Measurements from ENCODE around the gene UTS2. TPM values are rescaled to one million over a fixed set of nuclear protein-coding genes. Genes with fewer than 3 reads are reported as not detected.

The UTS2 gene
- total and polyA plus RNA-seq, 2 of the 13 experiments (the other 11 are each of a cell fraction or from before 2014, with no cell fraction given) = not detected

GRCh38 chr1:7833035-7833434 is 19.8 kb downstream of the UTS2 start:
- no TSS peak for BruUV-seq (replicated peaks)
- POLR2A ChIA-PET = no interaction called here
- no peak for DNase-seq (ENCODE audit: low spot score)
- H3K27ac ChIP-seq (ENCODE audit: extremely low read length, insufficient read depth, low read length) = no peak overlapping the region
- H3K79me2 ChIP-seq (ENCODE audit: insufficient read depth, low read length) = no peaks in the 10 kb centered on the region
- H3K27me3 ChIP-seq (ENCODE audit: control insufficient read depth in 1 of 2, insufficient read depth in 2 of 2, low read length in 2 of 2) = no peaks in the 10 kb centered on the region
- in situ Hi-C loops (cut with HindIII; ENCODE audit: extremely low pct_ligation_motif_present, low pct_unique_long_range_greater_than_20kb) = no loop called here
- no peaks in the 10 kb centered on the region for H4K20me1 ChIP-seq (ENCODE audit: insufficient read depth, low read length)
- H3K4me1 ChIP-seq (ENCODE audit: insufficient read depth, low read length) = no peaks in the 10 kb centered on the region
- peaks cover 2 to 16% of the 10 kb centered on the region in 2 experiments; a peak in 3 of 5 replicates for H3K36me3 ChIP-seq (replicated peaks in 1 of 2; ENCODE audit: control insufficient read depth in 1 of 2, insufficient read depth in 2 of 2, low read length in 2 of 2)
- H3K9me3 ChIP-seq (ENCODE audit: low read length) = no peaks in the 10 kb centered on the region
- no peak overlapping the region for H3K4me2 ChIP-seq (ENCODE audit: low read depth, low read length)
- intact Hi-C loops (cut with micrococcal nuclease; ENCODE audit: unreplicated experiment) = no loop called here
- no peak overlapping the region for H2AFZ ChIP-seq (ENCODE audit: low read length)
- H3K4me3 ChIP-seq (replicated peaks in 1 of 3; ENCODE audit: insufficient read depth in 1 of 3, low read depth in 2 of 3, low read length in 3 of 3) = no peak overlapping the region
- no peak for FAIRE-seq
- ATAC-seq = no peak
- TF ChIP-seq ZNF468 (CRISPR knock-in tag; IDR thresholded peaks at IDR 0.05) = no peak
- no peak for TF ChIP-seq JDP2 (CRISPR knock-in tag; IDR thresholded peaks at IDR 0.05; ENCODE audit: borderline replicate concordance)
- TF ChIP-seq, protein P1, sequence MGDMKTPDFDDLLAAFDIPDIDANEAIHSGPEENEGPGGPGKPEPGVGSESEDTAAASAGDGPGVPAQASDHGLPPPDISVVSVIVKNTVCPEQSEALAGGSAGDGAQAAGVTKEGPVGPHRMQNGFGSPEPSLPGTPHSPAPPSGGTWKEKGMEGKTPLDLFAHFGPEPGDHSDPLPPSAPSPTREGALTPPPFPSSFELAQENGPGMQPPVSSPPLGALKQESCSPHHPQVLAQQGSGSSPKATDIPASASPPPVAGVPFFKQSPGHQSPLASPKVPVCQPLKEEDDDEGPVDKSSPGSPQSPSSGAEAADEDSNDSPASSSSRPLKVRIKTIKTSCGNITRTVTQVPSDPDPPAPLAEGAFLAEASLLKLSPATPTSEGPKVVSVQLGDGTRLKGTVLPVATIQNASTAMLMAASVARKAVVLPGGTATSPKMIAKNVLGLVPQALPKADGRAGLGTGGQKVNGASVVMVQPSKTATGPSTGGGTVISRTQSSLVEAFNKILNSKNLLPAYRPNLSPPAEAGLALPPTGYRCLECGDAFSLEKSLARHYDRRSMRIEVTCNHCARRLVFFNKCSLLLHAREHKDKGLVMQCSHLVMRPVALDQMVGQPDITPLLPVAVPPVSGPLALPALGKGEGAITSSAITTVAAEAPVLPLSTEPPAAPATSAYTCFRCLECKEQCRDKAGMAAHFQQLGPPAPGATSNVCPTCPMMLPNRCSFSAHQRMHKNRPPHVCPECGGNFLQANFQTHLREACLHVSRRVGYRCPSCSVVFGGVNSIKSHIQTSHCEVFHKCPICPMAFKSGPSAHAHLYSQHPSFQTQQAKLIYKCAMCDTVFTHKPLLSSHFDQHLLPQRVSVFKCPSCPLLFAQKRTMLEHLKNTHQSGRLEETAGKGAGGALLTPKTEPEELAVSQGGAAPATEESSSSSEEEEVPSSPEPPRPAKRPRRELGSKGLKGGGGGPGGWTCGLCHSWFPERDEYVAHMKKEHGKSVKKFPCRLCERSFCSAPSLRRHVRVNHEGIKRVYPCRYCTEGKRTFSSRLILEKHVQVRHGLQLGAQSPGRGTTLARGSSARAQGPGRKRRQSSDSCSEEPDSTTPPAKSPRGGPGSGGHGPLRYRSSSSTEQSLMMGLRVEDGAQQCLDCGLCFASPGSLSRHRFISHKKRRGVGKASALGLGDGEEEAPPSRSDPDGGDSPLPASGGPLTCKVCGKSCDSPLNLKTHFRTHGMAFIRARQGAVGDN (CRISPR knock-in tag; IDR thresholded peaks at IDR 0.05) = no peak
- TF ChIP-seq ZNF550 (CRISPR knock-in tag; IDR thresholded peaks at IDR 0.05; ENCODE audit: borderline replicate concordance) = no peak
- TF ChIP-seq DZIP1 (CRISPR knock-in tag; IDR thresholded peaks at IDR 0.05) = no peak
- no peak for TF ChIP-seq MEIS2 (CRISPR knock-in tag; IDR thresholded peaks at IDR 0.05)
- TF ChIP-seq BCL6 (CRISPR knock-in tag; IDR thresholded peaks at IDR 0.05) = no peak
- TF ChIP-seq SNAI1 (CRISPR knock-in tag; IDR thresholded peaks at IDR 0.05; ENCODE audit: borderline replicate concordance) = no peak
- TF ChIP-seq SOX13 (IDR thresholded peaks at IDR 0.05) = no peak
- no peak for TF ChIP-seq SOX13 (CRISPR knock-in tag; conservative IDR thresholded peaks at IDR 0.05 in 1 of 2, IDR thresholded peaks at IDR 0.05 in 1 of 2)
- no peak for TF ChIP-seq SOX6 (IDR thresholded peaks at IDR 0.05)
- no peak for TF ChIP-seq SOX6 (CRISPR knock-in tag; IDR thresholded peaks at IDR 0.05)
- no peak for TF ChIP-seq POLR2AphosphoS2 (IDR thresholded peaks at IDR 0.05; ENCODE audit: low read depth, low read length)
- TF ChIP-seq ZMYM2 (CRISPR knock-in tag; IDR thresholded peaks at IDR 0.05) = no peak
- TF ChIP-seq CENPT (CRISPR knock-in tag; IDR thresholded peaks at IDR 0.05; ENCODE audit: low read depth) = no peak
- no peak for TF ChIP-seq RNF2 (conservative IDR thresholded peaks at IDR 0.05; ENCODE audit: low read depth)
- no peak for TF ChIP-seq KLF15 (CRISPR knock-in tag; IDR thresholded peaks at IDR 0.05; ENCODE audit: borderline replicate concordance)
- TF ChIP-seq SNAPC2 (CRISPR knock-in tag; IDR thresholded peaks at IDR 0.05) = no peak
- TF ChIP-seq YEATS4 (CRISPR knock-in tag; IDR thresholded peaks at IDR 0.05; ENCODE audit: borderline replicate concordance) = no peak
- TF ChIP-seq SMYD3 (CRISPR knock-in tag; IDR thresholded peaks at IDR 0.05) = no peak
- TF ChIP-seq ZNF143 (CRISPR knock-in tag; IDR thresholded peaks at IDR 0.05) = no peak
- H3K9ac ChIP-seq (ENCODE audit: insufficient read depth, low read depth, low read length) = no peak overlapping the region
- CTCF ChIA-PET (ENCODE audit: low intra/inter-chr PET ratio, low total read pairs) = no interaction called here

Data from HepG2 (cell line).